MM.1S (cell line): ENCODE data around the gene RRAGD.
A peak's percentile ranks its signal among the peaks of the same experiment; 100 is the strongest.

Experiments used
- DNase-seq: peaks from one replicate; pipeline ENCODE4 v3.0.0-alpha.2; 2015
- H2AFZ ChIP-seq: fragments of 300-600 bp; sonication (generic); 2 replicates; pipeline ENCODE4 v1.6.0; 2016; ENCODE audit warnings: antibody characterized with exemption, low read length
- H3F3A ChIP-seq: fragments of 300-600 bp; sonication (generic); 2 replicates; pipeline ENCODE4 v1.6.1; 2016; ENCODE audit warnings: mild to moderate bottlenecking, antibody characterized with exemption, low read length, moderate library complexity, mixed read lengths; ENCODE audit not compliant: insufficient read depth
- H3K27ac ChIP-seq: fragments of 300-600 bp; sonication (generic); 2 replicates; pipeline ENCODE4 v1.5.1; 2016; ENCODE audit warnings: mild to moderate bottlenecking, low read length
- H3K27me3 ChIP-seq: fragments of 300-600 bp; sonication (generic); replicated peaks from 2 replicates; pipeline ENCODE4 v1.6.0; 2016; ENCODE audit warnings: low read length; ENCODE audit not compliant: insufficient read depth
- H3K36me3 ChIP-seq: fragments of 300-600 bp; sonication (generic); replicated peaks from 2 replicates; pipeline ENCODE4 v1.6.1; 2016; ENCODE audit warnings: mild to moderate bottlenecking, low read length, mixed read lengths; ENCODE audit not compliant: insufficient read depth
- H3K4me1 ChIP-seq: fragments of 300-600 bp; sonication (generic); 2 replicates; pipeline ENCODE4 v1.6.1; 2016; ENCODE audit warnings: low read length, mixed read lengths
- H3K4me2 ChIP-seq: fragments of 300-600 bp; sonication (generic); 2 replicates; pipeline ENCODE4 v1.6.0; 2016; ENCODE audit warnings: low read depth, low read length
- H3K4me3 ChIP-seq: fragments of 300-600 bp; sonication (generic); 2 replicates; pipeline ENCODE4 v1.5.1; 2016; ENCODE audit warnings: low read length, mixed read lengths
- H3K79me2 ChIP-seq: fragments of 300-600 bp; sonication (generic); 2 replicates; pipeline ENCODE4 v1.6.1; 2016; ENCODE audit warnings: mixed run types, low read length, mixed read lengths
- H3K9ac ChIP-seq: fragments of 300-600 bp; sonication (generic); 2 replicates; pipeline ENCODE4 v1.6.1; 2016; ENCODE audit warnings: low read length, mixed read lengths
- H3K9me2 ChIP-seq: fragments of 300-600 bp; sonication (generic); replicated peaks from 2 replicates; pipeline ENCODE4 v1.6.1; 2016; ENCODE audit warnings: mild to moderate bottlenecking, low read length, mixed read lengths; ENCODE audit not compliant: insufficient read depth
- H3K9me3 ChIP-seq: fragments of 300-600 bp; sonication (generic); replicated peaks from 2 replicates; pipeline ENCODE4 v1.6.1; 2016; ENCODE audit warnings: mild to moderate bottlenecking, low read length, mixed read lengths; ENCODE audit not compliant: insufficient read depth
- H4K20me1 ChIP-seq: fragments of 300-600 bp; sonication (generic); 2 replicates; pipeline ENCODE4 v1.6.1; 2016; ENCODE audit warnings: mild to moderate bottlenecking, low read length, moderate library complexity, mixed read lengths; ENCODE audit not compliant: insufficient read depth
- CTCF ChIP-seq: fragments of 300-600 bp; sonication (generic); IDR thresholded peaks from 2 replicates; pipeline ENCODE4 v1.5.1; 2016; ENCODE audit warnings: antibody characterized with exemption, low read length, mixed read lengths
- EZH2 ChIP-seq: fragments of 300-600 bp; sonication (generic); optimal IDR thresholded peaks from 2 replicates; pipeline ENCODE3; 2017; ENCODE audit warnings: low read depth, mild to moderate bottlenecking, antibody characterized with exemption, low read length, mixed read lengths
- EZH2phosphoT487 ChIP-seq: fragments of 300-600 bp; sonication (generic); IDR thresholded peaks from 2 replicates; pipeline ENCODE4 v1.6.1; 2018; ENCODE audit warnings: antibody characterized with exemption, low read length

RRAGD gene

GRCh38 chr6:89412071-89413005 lies at the start of gene RRAGD:
RRAGD (minus strand) TSS chr6:89412273; CDS start chr6:89411993, 280 bp downstream.
- Histone ChIP-seq H3K9ac (peak within 1 kb of the TSS; percentile 84), H3K9me2 (no peaks in the 10 kb centered on the region), H3K4me2 (peak within 1 kb of the TSS; percentile 88), H3K4me1 (peaks cover 15% of the 10 kb centered on the region), H3K36me3 (no peaks in the 10 kb centered on the region), H3F3A (peaks cover 15% of the 10 kb centered on the region), H3K27me3 (no peaks in the 10 kb centered on the region), H3K79me2 (peaks cover 59% of the 10 kb centered on the region), H2AFZ (peak within 1 kb of the TSS; percentile 90), H3K9me3 (no peaks in the 10 kb centered on the region), H3K4me3 (peak within 1 kb of the TSS; percentile 94), H4K20me1 (peaks cover 3% of the 10 kb centered on the region; the same call in 1 of the 2 replicates), H3K27ac (peak within 1 kb of the TSS; percentile 76)
- TF ChIP-seq EZH2phosphoT487 (no peak), CTCF (peak; percentile 9; the same call in 1 of the 2 replicates)
- peak; percentile 77 for DNase-seq

GRCh38 chr6:89460713-89461112 lies 48.6 kb upstream of the RRAGD start:
- H3K4me2 ChIP-seq, result no peak overlapping the region
- no peaks in the 10 kb centered on the region for H3K9me2 ChIP-seq
- DNase-seq, result no peak
- no peaks in the 10 kb centered on the region for H3K9me3 ChIP-seq
- H3K36me3 ChIP-seq, result no peaks in the 10 kb centered on the region
- H4K20me1 ChIP-seq, result no peaks in the 10 kb centered on the region
- no peak overlapping the region for H2AFZ ChIP-seq
- no peak overlapping the region for H3K9ac ChIP-seq
- H3K79me2 ChIP-seq, result no peaks in the 10 kb centered on the region
- H3K27ac ChIP-seq, result no peak overlapping the region
- no peaks in the 10 kb centered on the region for H3K4me1 ChIP-seq
- H3K4me3 ChIP-seq, result no peak overlapping the region
- TF ChIP-seq CTCF (no peak), EZH2 (no peak), EZH2phosphoT487 (no peak)
- H3F3A ChIP-seq, result no peaks in the 10 kb centered on the region
- no peaks in the 10 kb centered on the region for H3K27me3 ChIP-seq

- H3K36me3 ChIP-seq, result no peaks in the 10 kb centered on the region
- no peak for TF ChIP-seq CTCF
- TF ChIP-seq EZH2phosphoT487, result no peak
- TF ChIP-seq EZH2, result no peak
- H3K27me3 ChIP-seq, result no peaks in the 10 kb centered on the region
- H3K4me1 ChIP-seq, result no peaks in the 10 kb centered on the region
- H3K9me2 ChIP-seq, result no peaks in the 10 kb centered on the region
- H3K27ac ChIP-seq, result no peak overlapping the region
- H3K9ac ChIP-seq, result no peak overlapping the region
- H4K20me1 ChIP-seq, result no peaks in the 10 kb centered on the region
- no peaks in the 10 kb centered on the region for H3F3A ChIP-seq
- no peak overlapping the region for H3K4me3 ChIP-seq
- DNase-seq, result no peak
- H3K79me2 ChIP-seq, result no peaks in the 10 kb centered on the region
- H2AFZ ChIP-seq, result no peak overlapping the region
- H3K9me3 ChIP-seq, result no peaks in the 10 kb centered on the region
- no peak overlapping the region for H3K4me2 ChIP-seq
These were observed 47.4 kb upstream of the RRAGD start for GRCh38 chr6:89459501-89459900.
